DND-41 (cell line): Measurements from ENCODE around the gene PRKCB.

Source experiments
- CTCF ChIP-seq: IDR thresholded peaks from 2 replicates; pipeline ENCODE4 v1.5.1; 2012; ENCODE audit warnings: borderline replicate concordance, low read length, moderate library complexity, mild to moderate bottlenecking; ENCODE audit not compliant: poor library complexity, severe bottlenecking; ENCODE audit errors: extremely low read depth
- EZH2 ChIP-seq: IDR thresholded peaks from 3 replicates; pipeline ENCODE4 v1.6.1; 2012; ENCODE audit warnings: borderline replicate concordance, low read depth, mild to moderate bottlenecking, moderate library complexity, low read length, inconsistent platforms; ENCODE audit not compliant: severe bottlenecking

DNA sequence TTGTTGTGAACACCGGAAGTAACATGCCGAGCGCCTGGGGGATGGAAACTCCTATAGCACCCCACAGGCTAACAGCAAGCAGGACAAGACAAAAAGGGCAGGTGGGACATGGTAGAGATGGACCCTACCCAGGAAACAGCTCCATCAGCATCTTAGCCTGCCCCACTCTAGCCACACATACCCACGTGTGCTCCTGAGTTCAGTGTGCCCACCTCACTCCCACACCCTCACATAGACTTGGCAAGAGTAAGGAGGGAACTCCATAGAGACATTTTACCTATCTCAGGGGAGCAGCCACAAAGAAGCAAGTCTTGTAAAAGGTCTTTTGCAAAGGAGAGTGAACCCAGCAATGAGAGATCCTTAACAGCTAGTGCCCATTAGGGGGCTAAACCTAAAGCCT lies 382.5 kb downstream of the PRKCB start:
- TF ChIP-seq CTCF (no peak), EZH2 (no peak)
